Measurements from ENCODE around the gene MAN2C1. TPM values are rescaled to one million over a fixed set of nuclear protein-coding genes. Genes with fewer than 3 reads are reported as not detected.
"Not testable (repeated sequence)": the region's sequence is repeated elsewhere in the genome, so short reads cannot be mapped to it uniquely, and the experiment has no call there.

Gene MAN2C1
- 66.1 TPM for total RNA-seq

DNA sequence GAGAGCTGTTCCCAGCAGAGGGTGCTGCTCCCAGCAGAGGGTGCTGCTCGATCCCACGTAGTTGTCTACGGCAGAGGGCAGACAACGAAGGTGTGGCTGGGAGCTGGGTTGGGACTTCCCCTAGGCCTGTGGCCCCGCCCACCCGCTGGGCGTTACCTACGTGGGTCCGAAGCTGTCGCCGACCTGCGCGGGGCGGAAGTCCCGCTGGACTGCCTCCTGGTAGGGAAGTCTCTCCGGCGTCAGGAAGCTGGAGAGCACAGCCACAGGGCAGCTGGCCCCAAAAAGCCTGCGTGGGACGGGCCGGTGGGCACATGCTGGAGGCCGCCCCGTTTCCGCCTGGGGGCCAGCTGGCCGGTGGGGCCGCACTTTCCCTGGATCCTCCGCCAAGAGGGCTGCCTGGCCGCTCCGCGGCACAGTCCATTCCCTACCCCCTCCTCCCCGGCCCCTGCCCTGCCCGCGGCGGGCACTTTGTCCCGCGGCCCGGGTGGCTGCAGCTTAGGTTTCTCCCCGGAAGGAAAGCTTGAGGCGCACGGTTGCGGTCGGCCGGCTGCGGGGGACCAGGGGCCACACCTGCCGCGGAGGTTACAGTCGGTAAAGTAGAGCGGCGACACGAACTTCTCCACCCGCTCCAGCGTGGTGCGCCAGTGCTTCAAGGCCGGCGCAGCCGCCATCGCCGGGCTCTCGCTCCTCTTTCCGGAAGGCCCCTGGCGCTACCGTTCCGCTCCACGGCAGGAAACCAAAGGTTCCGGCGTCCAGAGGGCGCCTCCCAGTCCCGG lies at the start of gene MAN2C1:
TSS of gene MAN2C1 (minus strand) at position 695 of the 776 bp plus-strand sequence. CDS start at position 671, 24 bp downstream.
- ATAC-seq, result peak; percentile 96

- ATAC-seq, result no peak
Measured at GRCh38 chr15:75416584-75416983, 48.2 kb upstream of the MAN2C1 start.

DNA sequence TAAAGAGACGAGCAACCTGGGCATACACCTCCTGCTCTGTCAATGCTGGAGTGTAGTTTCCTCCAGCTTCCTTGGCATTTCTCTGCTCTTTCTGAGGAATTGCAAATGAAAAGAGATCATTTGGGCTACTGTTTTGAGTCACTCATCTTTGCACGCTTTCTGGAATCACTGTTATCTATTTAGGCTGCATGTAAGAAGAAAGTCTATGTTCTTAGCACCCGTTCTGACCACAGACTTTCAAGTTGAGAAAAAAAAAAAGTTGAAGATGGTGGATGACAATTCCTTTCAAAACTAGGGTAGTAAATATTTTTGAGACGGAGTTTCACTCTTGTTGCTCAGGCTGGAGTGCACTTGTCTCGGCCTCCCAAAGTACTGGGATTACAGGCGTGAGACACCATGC lies 41.8 kb upstream of the MAN2C1 start:
- ATAC-seq, result no peak

- ATAC-seq, result no peak
Measured at GRCh38 chr15:75407083-75407482, 38.7 kb upstream of the MAN2C1 start.

- ATAC-seq, result no peak
Measured at GRCh38 chr15:75403892-75404291, 35.5 kb upstream of the MAN2C1 start.

GRCh38 chr15:75397494-75397893 lies 29.1 kb upstream of the MAN2C1 start:
- ATAC-seq, result no peak

DNA sequence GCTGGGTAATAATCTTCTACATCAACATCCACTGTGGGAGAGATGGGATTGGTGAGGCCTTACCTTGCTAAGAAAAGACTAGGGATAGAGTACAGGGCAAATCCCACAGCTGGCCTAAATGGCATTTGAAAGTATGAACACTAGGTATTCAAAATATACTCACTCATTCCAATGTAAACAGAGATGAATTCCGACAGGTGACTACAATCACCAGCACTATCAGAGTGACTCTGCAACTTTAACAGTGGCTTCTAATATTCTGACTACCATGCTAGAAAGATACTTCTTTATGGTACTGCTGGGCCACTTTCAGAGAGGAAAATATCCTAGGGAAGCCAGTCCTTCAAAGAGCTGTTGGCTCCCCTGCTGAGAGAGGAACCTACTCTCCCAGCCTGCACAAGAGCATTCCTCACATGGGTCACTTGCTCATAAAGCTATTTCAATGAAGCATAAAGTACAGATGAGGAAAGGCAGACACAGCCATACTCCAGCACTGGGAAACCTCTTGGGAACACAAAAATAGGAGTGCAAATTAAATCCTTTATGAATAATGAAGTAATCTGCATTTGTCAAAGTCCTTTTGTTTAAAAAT lies 21.5 kb upstream of the MAN2C1 start:
- ATAC-seq, result peak; percentile 52

GRCh38 chr15:75383986-75384385 lies 15.6 kb upstream of the MAN2C1 start:
- ATAC-seq, result not testable (repeated sequence)

DNA sequence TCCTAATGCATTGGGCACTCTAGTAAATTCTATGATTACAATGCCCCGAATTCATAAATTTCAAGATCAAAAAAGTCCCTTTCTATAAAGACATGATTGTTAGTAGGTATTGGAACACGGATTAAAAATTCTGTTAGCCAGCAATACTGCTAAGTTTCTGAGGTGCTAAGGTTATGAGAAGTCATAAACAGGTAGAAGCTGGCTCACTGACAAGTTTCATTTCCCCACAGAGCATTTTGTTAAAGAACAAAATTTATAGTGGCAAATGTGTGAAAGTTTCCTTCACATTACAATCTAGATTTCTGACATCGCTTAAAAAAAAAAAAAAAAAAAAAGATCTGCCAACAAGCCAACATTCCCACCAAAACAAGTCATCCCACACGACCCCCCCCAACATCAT lies 12.4 kb upstream of the MAN2C1 start:
- no peak for ATAC-seq

DNA sequence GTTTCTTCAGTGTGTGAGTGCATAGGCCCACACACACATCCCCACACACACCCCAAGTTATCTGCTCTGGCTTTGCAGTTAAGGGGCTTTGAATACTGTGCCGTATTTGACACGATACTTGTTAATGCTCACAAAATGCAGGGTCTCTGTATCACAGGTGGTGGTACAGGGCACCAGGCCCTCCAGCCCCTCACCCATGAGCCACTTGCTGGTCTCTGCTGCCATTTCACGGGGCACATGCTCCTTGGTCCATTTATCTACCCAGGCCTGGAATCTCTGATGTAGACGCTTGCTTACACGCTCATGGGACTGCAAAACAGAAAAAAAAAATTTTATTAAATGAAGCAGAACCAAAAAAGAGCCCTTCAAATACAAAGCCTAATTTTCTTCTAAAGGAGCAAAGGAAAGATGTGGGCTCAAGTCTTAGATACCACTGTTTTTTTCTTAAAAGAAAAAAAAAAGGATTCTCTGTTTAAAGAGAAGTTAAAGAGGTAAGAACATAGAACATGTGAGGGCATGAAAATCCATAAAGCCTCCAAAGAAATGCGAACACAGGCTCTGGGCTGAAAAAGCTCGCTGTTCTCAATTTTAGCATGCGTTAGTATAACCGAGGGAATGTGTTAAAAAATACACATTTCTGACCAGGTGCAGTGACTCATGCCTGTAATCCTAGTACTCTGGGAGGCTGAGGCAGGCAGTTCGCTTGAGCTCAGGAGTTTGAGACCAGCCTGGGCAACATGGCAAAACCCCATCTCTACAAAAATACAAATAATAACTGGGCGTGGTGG lies 3.7 kb upstream of the MAN2C1 start:
- no peak for ATAC-seq

DNA sequence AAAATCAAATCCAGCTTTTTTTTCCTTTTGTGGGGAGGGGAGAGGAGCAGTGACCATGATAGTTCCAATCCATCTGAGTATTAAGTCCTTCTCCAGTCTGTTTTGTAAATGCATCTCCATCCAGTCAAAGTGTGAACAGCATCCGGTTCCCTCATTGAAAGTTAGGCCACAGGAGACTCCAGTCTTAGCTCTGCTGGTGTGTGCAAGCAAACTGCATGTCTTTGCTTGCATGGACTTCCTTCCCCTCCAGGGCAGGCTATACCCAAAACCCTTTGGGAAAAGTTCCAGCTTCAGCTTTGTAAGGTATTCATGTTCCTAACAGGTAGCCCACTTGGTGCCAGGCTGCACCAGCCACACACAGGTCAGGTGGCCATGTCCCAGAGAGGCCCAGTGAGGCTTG lies 3.1 kb upstream of the MAN2C1 start:
- ATAC-seq, result peak; percentile 23

DNA sequence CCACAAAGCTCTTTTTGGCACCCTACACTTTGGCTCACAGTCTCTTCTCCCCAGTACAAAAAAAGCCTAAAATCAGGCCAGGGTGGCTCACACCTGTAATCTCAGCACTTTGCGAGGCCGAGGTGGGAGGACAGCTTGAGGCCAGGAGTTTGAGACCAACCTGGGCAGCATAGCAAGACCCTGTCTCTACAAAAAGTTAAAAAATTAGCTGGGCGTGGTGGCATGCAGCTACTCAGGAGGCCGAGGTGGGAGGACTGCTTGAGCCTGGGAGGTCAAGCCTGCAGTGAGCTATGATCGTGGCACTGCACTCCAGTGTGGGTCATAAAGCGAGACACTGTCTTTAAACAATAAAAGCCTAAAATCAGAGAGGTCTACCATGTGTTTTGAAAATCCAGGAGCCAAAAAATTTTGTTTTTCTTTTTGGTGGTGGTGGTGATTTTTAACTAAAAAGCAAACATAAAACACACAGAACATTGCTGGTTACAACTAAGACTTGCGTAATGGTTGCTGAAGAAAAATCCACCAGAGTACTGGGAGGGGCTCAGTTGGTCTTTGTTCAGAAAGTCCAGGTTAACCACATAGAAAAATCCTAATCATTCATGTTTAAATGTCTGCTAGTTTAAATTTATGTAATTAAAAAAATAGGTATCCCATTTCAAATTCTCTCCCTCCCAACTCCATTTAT lies 1.6 kb upstream of the MAN2C1 start:
- ATAC-seq, result no peak

GRCh38 chr15:75368689-75369239 lies 357 bp upstream of the MAN2C1 start:
- ATAC-seq, result peak; percentile 1

DNA sequence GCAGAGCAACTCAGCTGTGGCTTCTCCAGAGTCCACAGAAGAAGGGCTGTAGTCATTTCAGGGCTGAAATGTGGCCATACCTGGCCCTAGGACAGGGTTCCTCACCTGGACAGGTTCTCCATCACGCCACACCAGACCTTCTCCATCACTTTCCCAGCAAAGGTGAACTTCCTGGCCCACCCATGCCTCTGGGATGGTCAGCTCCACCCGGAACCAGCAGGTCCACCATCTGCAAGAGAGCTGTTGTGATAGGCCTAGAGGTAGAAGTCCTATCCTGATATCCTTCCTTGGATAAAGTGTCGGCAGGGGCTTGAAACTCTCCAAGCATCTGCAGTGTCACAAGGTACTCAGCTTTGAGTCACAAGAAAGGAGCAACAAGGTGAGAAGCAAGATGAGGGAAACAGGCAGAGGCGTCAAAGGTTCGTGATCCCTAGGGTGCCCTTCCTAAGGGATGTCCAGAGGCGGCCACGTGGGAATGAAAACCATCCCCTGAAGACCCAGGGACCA lies 948 bp downstream of the MAN2C1 start:
- no peak for ATAC-seq

DNA sequence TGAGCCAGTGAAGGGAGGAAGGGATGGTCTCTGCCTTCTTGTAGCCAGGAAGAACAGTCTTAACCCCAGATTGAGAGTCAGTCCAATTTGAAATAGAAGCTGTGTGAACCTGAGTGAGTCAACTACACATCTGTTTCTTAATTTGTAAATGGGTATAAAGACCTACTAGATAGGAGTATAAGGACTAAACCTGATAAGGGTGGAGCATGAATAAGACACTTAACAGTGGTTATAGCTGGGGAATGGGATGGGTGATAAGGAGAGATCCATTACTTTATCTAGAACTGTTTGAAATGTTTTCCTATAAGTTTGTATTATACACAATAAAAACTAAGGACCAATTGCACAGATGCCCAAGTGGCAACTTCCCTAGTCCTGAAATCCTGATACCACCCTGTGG lies 1.4 kb downstream of the MAN2C1 start:
- ATAC-seq, result no peak

- no peak for ATAC-seq
Measured at GRCh38 chr15:75366163-75366562, 2.2 kb downstream of the MAN2C1 start.

DNA sequence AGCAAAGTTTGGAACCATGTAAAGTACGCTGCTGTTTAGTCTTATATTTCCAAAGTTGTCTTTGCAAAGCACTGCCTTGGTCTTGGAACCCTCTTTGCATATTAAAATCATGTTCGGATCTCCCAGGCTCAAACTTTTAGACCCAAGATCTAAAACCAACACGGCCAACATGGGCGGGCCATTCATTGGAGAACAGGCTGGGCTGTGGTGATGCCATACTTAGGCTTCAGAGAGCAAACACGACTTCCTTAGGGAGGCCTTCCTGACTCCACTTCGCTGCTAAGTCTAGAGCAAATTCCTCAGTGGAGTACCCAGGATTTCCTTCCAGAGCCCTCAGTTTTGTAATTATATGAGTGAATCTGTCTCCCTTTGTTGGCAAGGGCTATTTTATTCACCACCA lies 3.5 kb downstream of the MAN2C1 start:
- no peak for ATAC-seq

DNA sequence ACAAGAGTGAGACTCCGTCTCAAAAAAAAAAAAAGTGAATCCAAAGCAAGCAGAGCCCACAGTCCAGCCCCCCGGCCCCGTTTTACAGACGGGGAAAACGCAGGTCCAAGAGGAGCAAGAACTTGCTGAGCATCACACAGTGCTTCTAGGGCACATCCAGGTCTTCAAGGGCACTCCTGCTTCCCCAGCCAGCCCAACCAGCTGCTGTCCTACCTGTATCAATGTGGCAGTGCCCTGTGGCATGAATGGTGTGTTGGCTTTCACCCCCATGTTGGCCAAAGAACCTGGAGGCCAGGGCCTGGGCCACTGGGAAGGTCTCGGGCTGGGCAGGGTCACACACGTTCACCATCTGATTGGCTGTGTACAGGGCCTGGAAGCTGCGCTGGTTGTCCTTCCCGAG lies 4.6 kb downstream of the MAN2C1 start:
- ATAC-seq, result no peak

DNA sequence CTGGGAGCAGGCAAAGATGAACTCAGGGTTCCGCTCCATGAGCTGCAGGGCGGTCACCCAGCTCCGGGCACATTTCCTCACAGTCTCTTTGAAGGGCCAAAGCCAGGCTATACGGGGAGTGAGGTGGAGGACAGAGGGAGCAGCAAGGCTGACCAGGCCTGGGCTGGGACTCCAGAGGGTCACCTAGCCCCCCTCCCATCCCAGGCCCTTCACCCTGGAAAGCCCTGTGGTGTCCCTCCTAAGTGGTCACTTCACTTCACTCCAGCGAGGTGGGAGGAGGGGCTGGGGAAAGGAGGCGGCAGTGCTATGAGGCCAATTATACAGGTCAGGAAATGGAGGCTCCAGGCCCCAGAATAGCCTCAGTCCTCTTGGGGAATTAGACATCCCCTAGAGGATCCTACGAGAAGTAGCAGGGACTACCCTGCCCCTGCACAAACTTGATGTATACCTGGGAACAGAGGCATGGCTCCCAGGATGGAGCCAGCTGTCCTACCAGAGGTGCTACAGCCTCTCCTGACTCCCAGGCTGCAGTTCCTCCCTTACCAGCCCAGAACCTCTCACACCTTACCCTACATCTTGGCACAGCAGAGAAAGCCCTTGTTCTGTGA lies 5.7 kb downstream of the MAN2C1 start:
- no peak for ATAC-seq

DNA sequence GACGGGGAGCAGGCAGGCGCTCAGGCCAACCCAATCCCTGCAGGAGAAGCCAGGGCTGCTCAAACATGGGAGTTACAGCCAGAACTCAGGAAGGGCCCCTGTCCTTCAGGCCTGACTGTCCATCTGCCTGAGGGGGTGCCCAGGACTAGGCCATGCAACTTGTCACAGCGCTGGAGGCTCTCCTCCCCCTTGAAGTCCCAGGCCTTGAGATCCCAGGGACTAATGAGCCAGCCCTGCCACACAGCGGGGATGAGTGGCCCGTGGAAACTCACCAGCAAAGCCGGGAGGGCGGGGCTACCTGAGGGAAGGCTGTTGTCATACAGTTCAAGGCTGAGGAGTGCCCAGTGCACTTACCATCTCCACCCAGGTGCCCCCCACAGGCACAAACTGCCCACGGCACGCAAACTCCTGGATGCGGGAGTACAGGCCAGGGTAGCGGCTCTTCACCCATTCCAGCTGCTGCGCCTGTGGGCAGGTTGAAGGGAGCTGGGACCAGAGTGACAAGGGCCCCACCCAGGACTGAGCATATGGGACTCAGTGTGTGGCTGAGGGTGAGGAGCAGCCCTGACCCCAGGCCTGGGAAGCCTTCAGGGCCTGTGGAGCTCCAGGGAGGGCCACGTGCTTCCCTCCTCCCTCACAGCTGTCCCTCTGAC lies 6.3 kb downstream of the MAN2C1 start:
- ATAC-seq, result peak; percentile 21

- ATAC-seq, result no peak
Measured at GRCh38 chr15:75361361-75361988, 6.9 kb downstream of the MAN2C1 start.
